ENCODE measurements around the gene BACH1.

BACH1 gene

GRCh38 chr21:29371464-29371863, 72.7 kb downstream of the BACH1 start:
- TF ChIP-seq CTCF (IDR thresholded peaks at IDR 0.05; ENCODE audit: low read depth, low read length, missing control alignments): no peak
- DNase-seq (ENCODE audit: low read depth): no peak
- in situ Hi-C loops (cut with HindIII; ENCODE audit: low sequenced_read_pairs): no loop called here
- H3K4me3 ChIP-seq (ENCODE audit: low read depth, low read length): no peak overlapping the region

GRCh38 chr21:29372063-29372802, 73.5 kb downstream of the BACH1 start:
- no peak overlapping the region for H3K4me3 ChIP-seq (ENCODE audit: low read depth, low read length)
- peak; percentile 81 for DNase-seq (ENCODE audit: low read depth)
- in situ Hi-C loops (cut with HindIII; ENCODE audit: low sequenced_read_pairs): no loop called here
- peak; percentile 63 for TF ChIP-seq CTCF (IDR thresholded peaks at IDR 0.05; ENCODE audit: low read depth, low read length, missing control alignments)

DNA sequence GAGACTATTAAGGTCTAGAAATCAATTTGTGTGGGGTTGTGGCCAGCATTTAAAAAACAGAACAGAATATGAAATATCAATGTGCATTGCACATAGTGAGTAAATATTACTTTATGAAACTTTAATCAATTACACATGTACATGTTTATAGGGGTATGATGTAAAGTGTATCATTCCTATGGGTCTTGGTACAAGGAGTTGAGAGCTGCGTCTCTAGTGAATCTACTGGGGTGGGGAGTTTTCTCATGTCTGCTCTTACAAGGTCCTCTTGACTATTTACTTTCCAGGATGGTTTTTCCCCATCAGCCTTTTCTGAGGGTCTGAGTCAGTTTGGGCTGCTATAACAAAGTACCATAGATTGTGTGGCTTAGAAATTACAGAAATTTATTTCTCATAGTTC, 75.8 kb downstream of the BACH1 start:
- no peak overlapping the region for H3K4me3 ChIP-seq (ENCODE audit: low read depth, low read length)
- in situ Hi-C loops (cut with HindIII; ENCODE audit: low sequenced_read_pairs): no loop called here
- TF ChIP-seq CTCF (IDR thresholded peaks at IDR 0.05; ENCODE audit: low read depth, low read length, missing control alignments): no peak
- no peak for DNase-seq (ENCODE audit: low read depth)

DNA sequence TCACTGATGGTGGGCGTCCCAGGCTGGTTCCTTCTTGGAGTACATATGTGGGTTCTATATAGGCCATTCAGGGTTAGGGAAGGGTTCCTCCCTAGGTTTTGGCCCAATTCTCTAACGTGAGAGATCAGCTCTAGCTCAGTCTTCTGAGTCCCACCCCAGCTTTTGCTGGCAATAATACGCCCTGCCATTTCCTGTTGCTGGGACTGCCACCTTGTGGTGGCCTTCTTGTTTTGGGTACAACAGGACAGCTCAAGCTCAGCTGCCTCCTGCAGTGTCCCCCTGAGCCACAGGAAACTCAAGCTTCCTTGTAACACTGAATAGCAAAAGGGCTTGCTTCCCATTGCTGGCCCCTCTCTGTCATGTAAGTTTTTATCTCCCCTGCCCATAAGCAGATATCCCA, 77.8 kb downstream of the BACH1 start:
- no peak for DNase-seq (ENCODE audit: low read depth)
- H3K4me3 ChIP-seq (ENCODE audit: low read depth, low read length): no peak overlapping the region
- TF ChIP-seq CTCF (IDR thresholded peaks at IDR 0.05; ENCODE audit: low read depth, low read length, missing control alignments): peak; percentile 18
- in situ Hi-C loops (cut with HindIII; ENCODE audit: low sequenced_read_pairs): no loop called here

DNA sequence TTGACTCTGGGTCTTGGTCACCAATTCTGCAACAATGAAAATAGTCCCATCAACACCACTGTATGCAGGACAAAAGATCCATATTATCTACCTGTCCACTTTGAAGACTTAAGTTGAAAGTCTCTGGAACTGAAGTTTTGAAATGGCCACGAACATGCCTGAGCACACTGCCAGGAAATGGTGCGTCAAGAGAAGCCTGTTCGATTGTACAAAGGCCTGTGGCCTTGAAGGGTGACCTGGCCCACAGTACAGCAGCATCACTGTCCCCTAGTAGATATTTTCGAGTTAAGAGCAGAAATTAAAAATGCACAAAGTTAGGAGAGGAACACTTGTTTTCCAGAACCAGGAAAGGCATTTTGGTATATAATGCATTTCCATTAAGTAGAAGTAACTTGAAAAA, 78.5 kb downstream of the BACH1 start:
- no peak for TF ChIP-seq CTCF (IDR thresholded peaks at IDR 0.05; ENCODE audit: low read depth, low read length, missing control alignments)
- H3K4me3 ChIP-seq (ENCODE audit: low read depth, low read length): no peak overlapping the region
- in situ Hi-C loops (cut with HindIII; ENCODE audit: low sequenced_read_pairs): no loop called here
- DNase-seq (ENCODE audit: low read depth): no peak

DNA sequence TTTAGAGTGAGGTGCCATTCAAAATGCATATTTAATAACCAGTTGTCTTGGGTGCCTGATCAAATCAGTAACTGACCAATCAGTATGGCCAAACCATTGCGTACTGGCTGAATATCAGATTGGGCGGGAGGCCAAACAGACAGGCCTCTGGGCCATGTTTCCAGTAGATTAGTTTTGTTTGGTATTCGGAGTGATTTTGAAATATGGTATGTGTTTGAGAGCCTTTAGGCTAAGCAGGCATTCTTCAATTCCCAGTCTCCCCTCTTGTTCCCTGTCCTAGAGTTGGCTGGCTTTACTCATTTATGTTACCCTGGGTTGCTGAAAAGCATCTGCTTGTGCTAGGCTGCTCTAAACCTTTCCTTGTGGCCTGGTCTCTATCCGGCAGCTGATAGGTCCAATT, 80.1 kb downstream of the BACH1 start:
- in situ Hi-C loops (cut with HindIII; ENCODE audit: low sequenced_read_pairs): no loop called here
- H3K4me3 ChIP-seq (ENCODE audit: low read depth, low read length): no peak overlapping the region
- TF ChIP-seq CTCF (IDR thresholded peaks at IDR 0.05; ENCODE audit: low read depth, low read length, missing control alignments): no peak
- no peak for DNase-seq (ENCODE audit: low read depth)
